GM12878 (cell line): Measurements from ENCODE around the gene GPER1.

ENCODE experiments used
- CBFB ChIP-seq: IDR thresholded peaks from 2 replicates; pipeline ENCODE4 v1.6.1; 2016; ENCODE audit warnings: antibody characterized with exemption, low read depth
- CHD2 ChIP-seq: IDR thresholded peaks from 2 replicates; pipeline ENCODE4 v1.6.1; 2011; ENCODE audit warnings: low read depth, low read length, improper control_type of control experiment, borderline replicate concordance
- ELK1 ChIP-seq: IDR thresholded peaks from 2 replicates; pipeline ENCODE4 v1.6.1; 2012; ENCODE audit warnings: low read depth, low read length, improper control_type of control experiment
- GABPA ChIP-seq: IDR thresholded peaks from 2 replicates; pipeline ENCODE4 v1.6.1; 2014; ENCODE audit warnings: antibody characterized with exemption, low read depth, mild to moderate bottlenecking, inconsistent platforms
- MXI1 ChIP-seq: fragments of 150-350 bp; IDR thresholded peaks from 2 replicates; pipeline ENCODE4 v1.6.1; 2011; ENCODE audit warnings: low read depth, mild to moderate bottlenecking, inconsistent platforms, low read length, improper control_type of control experiment
- POLR2A ChIP-seq: IDR thresholded peaks from 2 replicates; pipeline ENCODE4 v1.6.1; 2011; ENCODE audit warnings: low read depth, mild to moderate bottlenecking, low read length
- SMAD1 ChIP-seq: fragments of 450-650 bp; IDR thresholded peaks from 2 replicates; pipeline ENCODE4 v1.6.1; 2018; ENCODE audit warnings: mild to moderate bottlenecking, low read depth; ENCODE audit not compliant: partially characterized antibody
- TF ChIP-seq, protein P1 (sequence below), 3 experiments: IDR thresholded peaks in 2 of 3; conservative IDR thresholded peaks in 1 of 3; 2 replicates each; pipeline ENCODE4 v1.5.1; 2011; ENCODE audit warnings: low read depth in 3 of 3, low read length in 3 of 3, mild to moderate bottlenecking in 3 of 3, control low read depth in 2 of 3, moderate library complexity in 2 of 3, inconsistent platforms in 1 of 3, mixed read lengths in 1 of 3; ENCODE audit not compliant: control insufficient read depth in 2 of 3, insufficient read depth in 1 of 3; ENCODE audit errors: extremely low read depth in 1 of 3
- TF ChIP-seq, protein P2 (sequence below): IDR thresholded peaks from 2 replicates; pipeline ENCODE4 v1.6.1; 2011; ENCODE audit warnings: low read depth, low read length, improper control_type of control experiment, borderline replicate concordance

DNA sequence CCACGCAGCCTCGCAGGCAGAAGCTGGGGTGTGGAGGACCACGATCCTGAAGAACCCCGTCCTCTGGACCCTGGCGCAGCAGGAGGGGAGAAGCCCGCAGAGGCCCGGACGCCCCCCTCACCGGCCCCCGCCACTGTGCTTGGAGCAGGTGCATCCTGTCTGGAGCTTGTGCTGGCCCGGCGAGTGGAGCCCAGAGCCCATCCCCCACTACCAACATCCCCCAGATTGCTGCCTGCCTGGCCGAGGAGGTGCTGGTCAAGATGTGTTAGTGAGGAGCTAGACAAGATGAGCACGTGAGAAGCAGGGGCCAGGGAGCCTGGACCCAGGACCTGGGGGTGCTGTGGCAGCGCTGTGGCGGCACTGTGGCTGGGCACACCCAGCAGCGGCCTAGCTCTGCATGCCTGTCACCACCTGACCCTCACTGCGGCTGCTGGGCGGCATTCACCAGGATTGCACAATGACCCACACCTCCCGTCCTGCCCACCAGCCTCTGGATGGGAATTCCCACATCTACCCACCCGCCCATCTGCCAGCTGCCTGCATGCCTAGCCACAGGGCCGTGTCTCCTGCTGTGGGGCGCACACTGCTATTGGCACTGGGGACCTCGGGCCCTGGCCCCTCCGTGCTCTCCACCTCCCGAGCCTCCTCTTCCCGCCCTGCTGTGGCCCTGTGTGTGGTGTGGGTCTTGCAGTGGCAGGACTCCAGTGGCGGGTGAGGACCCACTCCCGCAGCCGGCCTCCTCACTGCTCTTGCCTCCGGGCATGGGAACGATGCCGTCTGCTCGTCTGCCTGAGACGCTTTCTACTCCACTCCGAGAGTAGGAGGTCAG lies 31.7 kb upstream of the GPER1 start:
- no peak for TF ChIP-seq ELK1
- TF ChIP-seq, protein P1, sequence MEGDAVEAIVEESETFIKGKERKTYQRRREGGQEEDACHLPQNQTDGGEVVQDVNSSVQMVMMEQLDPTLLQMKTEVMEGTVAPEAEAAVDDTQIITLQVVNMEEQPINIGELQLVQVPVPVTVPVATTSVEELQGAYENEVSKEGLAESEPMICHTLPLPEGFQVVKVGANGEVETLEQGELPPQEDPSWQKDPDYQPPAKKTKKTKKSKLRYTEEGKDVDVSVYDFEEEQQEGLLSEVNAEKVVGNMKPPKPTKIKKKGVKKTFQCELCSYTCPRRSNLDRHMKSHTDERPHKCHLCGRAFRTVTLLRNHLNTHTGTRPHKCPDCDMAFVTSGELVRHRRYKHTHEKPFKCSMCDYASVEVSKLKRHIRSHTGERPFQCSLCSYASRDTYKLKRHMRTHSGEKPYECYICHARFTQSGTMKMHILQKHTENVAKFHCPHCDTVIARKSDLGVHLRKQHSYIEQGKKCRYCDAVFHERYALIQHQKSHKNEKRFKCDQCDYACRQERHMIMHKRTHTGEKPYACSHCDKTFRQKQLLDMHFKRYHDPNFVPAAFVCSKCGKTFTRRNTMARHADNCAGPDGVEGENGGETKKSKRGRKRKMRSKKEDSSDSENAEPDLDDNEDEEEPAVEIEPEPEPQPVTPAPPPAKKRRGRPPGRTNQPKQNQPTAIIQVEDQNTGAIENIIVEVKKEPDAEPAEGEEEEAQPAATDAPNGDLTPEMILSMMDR (IDR thresholded peaks at IDR 0.05 in 2 of 3, conservative IDR thresholded peaks at IDR 0.05 in 1 of 3; ENCODE audit: control insufficient read depth in 2 of 3, extremely low read depth in 1 of 3, insufficient read depth in 1 of 3, low read depth in 3 of 3, low read length in 3 of 3), result no peak
- TF ChIP-seq CHD2, result no peak
- no peak for TF ChIP-seq POLR2A
- no peak for TF ChIP-seq MXI1
- TF ChIP-seq, protein P2, sequence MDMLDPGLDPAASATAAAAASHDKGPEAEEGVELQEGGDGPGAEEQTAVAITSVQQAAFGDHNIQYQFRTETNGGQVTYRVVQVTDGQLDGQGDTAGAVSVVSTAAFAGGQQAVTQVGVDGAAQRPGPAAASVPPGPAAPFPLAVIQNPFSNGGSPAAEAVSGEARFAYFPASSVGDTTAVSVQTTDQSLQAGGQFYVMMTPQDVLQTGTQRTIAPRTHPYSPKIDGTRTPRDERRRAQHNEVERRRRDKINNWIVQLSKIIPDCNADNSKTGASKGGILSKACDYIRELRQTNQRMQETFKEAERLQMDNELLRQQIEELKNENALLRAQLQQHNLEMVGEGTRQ, result no peak
- TF ChIP-seq CBFB, result no peak
- TF ChIP-seq GABPA, result no peak
- TF ChIP-seq SMAD1, result no peak
